Measurements from ENCODE around the gene TMEM30A.

GRCh38 chr6:75266716-75267291, 17.8 kb downstream of the TMEM30A start:
- TF ChIP-seq CTCF (tag by site-specific recombination; IDR thresholded peaks at IDR 0.05) = no peak; the same call in 1 of the 2 replicates
- TF ChIP-seq ZFP41 (tag by site-specific recombination; IDR thresholded peaks at IDR 0.05; ENCODE audit: borderline replicate concordance) = no peak
- no peak for TF ChIP-seq ZNF174 (tag by site-specific recombination; IDR thresholded peaks at IDR 0.05)
- TF ChIP-seq ZNF707 (tag by site-specific recombination; IDR thresholded peaks at IDR 0.05) = no peak
- no peak for TF ChIP-seq BCL11B (tag by site-specific recombination; IDR thresholded peaks at IDR 0.05; ENCODE audit: low read depth)
- no peak for TF ChIP-seq ZBTB11 (tag by site-specific recombination; conservative IDR thresholded peaks at IDR 0.05; ENCODE audit: low read depth)
- no peak for TF ChIP-seq ZNF10 (tag by site-specific recombination; IDR thresholded peaks at IDR 0.05)
- TF ChIP-seq ZNF398 (tag by site-specific recombination; IDR thresholded peaks at IDR 0.05) = no peak
- no peak for TF ChIP-seq ZNF214 (tag by site-specific recombination; IDR thresholded peaks at IDR 0.05; ENCODE audit: borderline replicate concordance)

Measured in HEK293 (cell line).